Stomach (tissue), 9 donors: Measurements from ENCODE around the gene ZNF385C. TPM values are rescaled to one million over a fixed set of nuclear protein-coding genes. Genes with fewer than 3 reads are reported as not detected.
"Not testable (repeated sequence)": the region's sequence is repeated elsewhere in the genome, so short reads cannot be mapped to it uniquely, and the experiment has no call there.

ENCODE experiments used
- DNase-seq, 2 donors: peaks; one replicate each; pipeline versions ENCODE4 v3.0.0 to v3.0.0-alpha.2; 2013 to 2019
- H3K27ac ChIP-seq, 5 donors: fragments of 200-600 bp in 4 of 5; sonication (generic) in 4 of 5; one replicate each; pipeline ENCODE4 v1.5.1; 2013 to 2019; ENCODE audit warnings: mild to moderate bottlenecking in 1 of 5, moderate library complexity in 1 of 5
- H3K27me3 ChIP-seq, 3 donors: fragments of 200-600 bp; sonication (generic); one replicate each; pipeline ENCODE4 v1.5.1; 2017 to 2019; ENCODE audit warnings: mixed run types in 1 of 3
- H3K36me3 ChIP-seq, 4 donors: fragments of 200-600 bp; sonication (generic); 1 replicate in 3 of 4; 2 replicates in 1 of 4; pipeline ENCODE4 v1.5.1; 2016 to 2019
- H3K4me1 ChIP-seq, 4 donors: fragments of 200-600 bp; sonication (generic); one replicate each; pipeline ENCODE4 v1.5.1; 2016 to 2019
- H3K4me3 ChIP-seq, 4 donors: fragments of 200-600 bp; sonication (generic) in 3 of 4; one replicate each; pipeline ENCODE4 v1.5.1; 2016 to 2019; ENCODE audit warnings: mild to moderate bottlenecking in 1 of 4
- H3K9me3 ChIP-seq, 4 donors: fragments of 200-600 bp; sonication (generic); one replicate each; pipeline ENCODE4 v1.5.1; 2016 to 2019
- CTCF ChIP-seq, 7 experiments: fragments of 450-650 bp in 4 of 7; fragments of 200-600 bp in 3 of 7; sonication (generic) in 3 of 7; IDR thresholded peaks; one replicate each; pipeline ENCODE4 v1.5.1; 2016 to 2019; ENCODE audit warnings: antibody characterized with exemption in 7 of 7, control low read depth in 2 of 7, mild to moderate bottlenecking in 1 of 7
- EP300 ChIP-seq: sonication (generic); formaldehyde crosslinking; IDR thresholded peaks from one replicate; pipeline ENCODE4 v1.6.1; 2017; ENCODE audit warnings: antibody characterized with exemption
- POLR2A ChIP-seq, 4 donors: fragments of 450-650 bp; IDR thresholded peaks; one replicate each; pipeline ENCODE4 v1.6.1; 2016; ENCODE audit warnings: antibody characterized with exemption in 4 of 4, control low read depth in 2 of 4, mild to moderate bottlenecking in 1 of 4, moderate library complexity in 1 of 4
- POLR2AphosphoS5 ChIP-seq, 3 donors: sonication (generic); formaldehyde crosslinking; IDR thresholded peaks; one replicate each; pipeline ENCODE4 v1.6.1; 2016; ENCODE audit warnings: antibody characterized with exemption in 3 of 3
- WGBS, 5 donors: extraction: QIAGEN DNeasy Blood & Tissue Kit in 3 of 5; methylation state at CpG; one replicate each; pipeline versions ENCODE4 v1.1.5 to v1.1.7; 2013 to 2018; 5-methylcytosine and 5-hydroxymethylcytosine counted together
- intact Hi-C: fragments of 100-400 bp; cut with DNase I; formaldehyde crosslinking; loops from one replicate; pipeline ENCODE4 v1.15.1; 2023; ENCODE audit warnings: low total_unique reads
- polyA plus RNA-seq, 3 donors: library from polyadenylated mRNA; stranded (reverse); fragments of 200-250 nt; gene quantifications; one replicate each; pipeline ENCODE4 v1.2.3, GENCODE V29; 2013
- total RNA-seq, 5 donors: library from RNA; depleted of rRNA; stranded (reverse); fragments of >200 nt; gene quantifications; one replicate each; pipeline versions ENCODE4 v1.1.0 to v1.2.3, GENCODE V29; 2014 to 2016
- donor health status: healthy with polysubstance abuse.
- donor health status: Bipolar disorder and iron deficiency.
- donor health status: healthy.

The ZNF385C gene
- total and polyA plus RNA-seq, 8 donors = 0.31 to 1.4 (median 0.70) TPM; not detected in 4

GRCh38 chr17:42141382-42141781 is 43.1 kb upstream of the ZNF385C start:
- Histone ChIP-seq H3K4me3 (no peak overlapping the region), H3K27ac (peak overlapping the region in 1 of 5 donors; percentile 9), H3K36me3 (peaks cover 15 to 60% (median 38%) of the 10 kb centered on the region in 4 donors), H3K9me3 (no peaks in the 10 kb centered on the region), H3K27me3 (no peaks in the 10 kb centered on the region), H3K4me1 (peaks cover 53 to 77% (median 62%) of the 10 kb centered on the region in 4 donors)
- intact Hi-C loops = no loop called here
- no peak for TF ChIP-seq EP300
- TF ChIP-seq CTCF (IDR thresholded peaks at IDR 0.05) = no peak
- TF ChIP-seq POLR2A (IDR thresholded peaks at IDR 0.05) = no peak
- no peak for TF ChIP-seq POLR2AphosphoS5 (IDR thresholded peaks at IDR 0.05)
- WGBS, 5 donors = 68 to 84% (median 80%) methylated on average over 6 to 8 of the region's 8 CpGs
- DNase-seq = no peak

GRCh38 chr17:42140690-42141089 is 42.4 kb upstream of the ZNF385C start:
- Histone ChIP-seq H3K4me1 (peaks cover 60 to 84% (median 69%) of the 10 kb centered on the region in 4 donors), H3K36me3 (peaks cover 15 to 53% (median 32%) of the 10 kb centered on the region in 4 donors)
- intact Hi-C loops, H3K4me3 ChIP-seq, H3K27ac ChIP-seq, H3K9me3 ChIP-seq, H3K27me3 ChIP-seq, DNase-seq: not testable (repeated sequence)
- WGBS, 5 donors = 92 to 100% (median 99%) methylated on average over 7 of the region's 7 CpGs

- peak in 1 of 2 donors; percentile 70 for DNase-seq
- H3K4me3 ChIP-seq = no peak overlapping the region
- peaks cover 7 to 39% (median 24%) of the 10 kb centered on the region in 4 donors for H3K36me3 ChIP-seq
- H3K4me1 ChIP-seq = peaks cover 72 to 93% (median 81%) of the 10 kb centered on the region in 4 donors
- WGBS, 5 donors = 30 to 65% (median 41%) methylated on average over 6 to 7 of the region's 7 CpGs
- no peaks in the 10 kb centered on the region for H3K27me3 ChIP-seq
- TF ChIP-seq CTCF (IDR thresholded peaks at IDR 0.05) (no peak), EP300 (no peak), POLR2AphosphoS5 (IDR thresholded peaks at IDR 0.05) (no peak), POLR2A (IDR thresholded peaks at IDR 0.05) (no peak)
- peak overlapping the region; percentile 52 to 94 (median 81) for H3K27ac ChIP-seq
- H3K9me3 ChIP-seq = no peaks in the 10 kb centered on the region
- intact Hi-C loops = no loop called here
Observed at GRCh38 chr17:42138749-42139492, 40.6 kb upstream of the ZNF385C start.

- TF ChIP-seq POLR2AphosphoS5 (IDR thresholded peaks at IDR 0.05) (no peak), POLR2A (IDR thresholded peaks at IDR 0.05) (no peak)
- Histone ChIP-seq H3K36me3 (peaks cover 7 to 27% (median 14%) of the 10 kb centered on the region in 4 donors), H3K27me3 (no peaks in the 10 kb centered on the region), H3K4me3 (peak overlapping the region in 3 of 4 donors; percentile 1 to 32 (median 26)), H3K9me3 (no peaks in the 10 kb centered on the region), H3K27ac (peak overlapping the region; percentile 81 to 95 (median 84)), H3K4me1 (peaks cover 75 to 93% (median 84%) of the 10 kb centered on the region in 4 donors)
- no peak for DNase-seq
- 50 to 73% (median 61%) methylated on average over 3 of the region's 3 CpGs for WGBS, 5 donors
- intact Hi-C loops = no loop called here
Observed at GRCh38 chr17:42136654-42137051, 38.4 kb upstream of the ZNF385C start.

- intact Hi-C loops = no loop called here
- peak; percentile 91 to 94 for DNase-seq
- Histone ChIP-seq H3K27ac (peak overlapping the region; percentile 81 to 95 (median 84)), H3K4me3 (peak overlapping the region in 3 of 4 donors; percentile 1 to 32 (median 26)), H3K4me1 (peaks cover 81 to 97% (median 87%) of the 10 kb centered on the region in 4 donors), H3K36me3 (peaks cover 2 to 20% (median 7%) of the 10 kb centered on the region in 4 donors), H3K9me3 (no peaks in the 10 kb centered on the region), H3K27me3 (no peaks in the 10 kb centered on the region)
- peak; percentile 70 to 95 (median 88) for TF ChIP-seq POLR2AphosphoS5 (IDR thresholded peaks at IDR 0.05)
- TF ChIP-seq CTCF (IDR thresholded peaks at IDR 0.05) = no peak
- TF ChIP-seq POLR2A (IDR thresholded peaks at IDR 0.05) = no peak
- 15 to 39% (median 25%) methylated on average over 15 of the region's 15 CpGs for WGBS, 5 donors
Observed at GRCh38 chr17:42135664-42136653, 37.7 kb upstream of the ZNF385C start.
